Measurements from ENCODE around the gene SLC25A1.
A peak's percentile ranks its signal among the peaks of the same experiment; 100 is the strongest.
"Not testable (repeated sequence)": the region's sequence is repeated elsewhere in the genome, so short reads cannot be mapped to it uniquely, and the experiment has no call there.

Gene SLC25A1

GRCh38 chr22:19179497-19180048 is 1.0 kb upstream of the SLC25A1 start:
- peak; percentile 72 for DNase-seq

- peak; percentile 27 for DNase-seq
Measured at GRCh38 chr22:19178065-19178656, 375 bp downstream of the SLC25A1 start.

- DNase-seq: no peak
Measured at GRCh38 chr22:19177164-19178064, 1.1 kb downstream of the SLC25A1 start.

GRCh38 chr22:19176732-19177131 is 1.8 kb downstream of the SLC25A1 start:
- no peak for DNase-seq

GRCh38 chr22:19176175-19176643 is 2.3 kb downstream of the SLC25A1 start:
- no peak for DNase-seq

- no peak for DNase-seq
Measured at GRCh38 chr22:19175602-19176174, 2.8 kb downstream of the SLC25A1 start.

GRCh38 chr22:19175026-19175601 is 3.4 kb downstream of the SLC25A1 start:
- no peak for DNase-seq

- peak; percentile 8 for DNase-seq
Measured at GRCh38 chr22:19174106-19175025, 4.2 kb downstream of the SLC25A1 start.

- DNase-seq: no peak
Measured at GRCh38 chr22:19173047-19174035, 5.2 kb downstream of the SLC25A1 start.

- no peak for DNase-seq
Measured at GRCh38 chr22:19172213-19173046, 6.1 kb downstream of the SLC25A1 start.

GRCh38 chr22:19169947-19170318 is 8.6 kb downstream of the SLC25A1 start:
- no peak for DNase-seq

GRCh38 chr22:19169002-19169946 is 9.3 kb downstream of the SLC25A1 start:
- DNase-seq: no peak

GRCh38 chr22:19168088-19168890 is 10.2 kb downstream of the SLC25A1 start:
- no peak for DNase-seq

- DNase-seq: no peak
Measured at GRCh38 chr22:19167106-19167869, 11.2 kb downstream of the SLC25A1 start.

- DNase-seq: no peak
Measured at GRCh38 chr22:19166421-19166820, 12.1 kb downstream of the SLC25A1 start.

- DNase-seq: no peak
Measured at GRCh38 chr22:19164425-19164824, 14.1 kb downstream of the SLC25A1 start.

GRCh38 chr22:19158649-19159048 is 19.9 kb downstream of the SLC25A1 start:
- not testable (repeated sequence) for DNase-seq

Measured in kidney glomerular epithelial cell (primary cell).